ENCODE measurements around the gene SOX15.
"Not testable (repeated sequence)": the region's sequence is repeated elsewhere in the genome, so short reads cannot be mapped to it uniquely, and the experiment has no call there.

The SOX15 gene

GRCh38 chr17:7610641-7611040 lies 20.7 kb upstream of the SOX15 start:
- no peak for DNase-seq (ENCODE audit: low spot score)

DNA sequence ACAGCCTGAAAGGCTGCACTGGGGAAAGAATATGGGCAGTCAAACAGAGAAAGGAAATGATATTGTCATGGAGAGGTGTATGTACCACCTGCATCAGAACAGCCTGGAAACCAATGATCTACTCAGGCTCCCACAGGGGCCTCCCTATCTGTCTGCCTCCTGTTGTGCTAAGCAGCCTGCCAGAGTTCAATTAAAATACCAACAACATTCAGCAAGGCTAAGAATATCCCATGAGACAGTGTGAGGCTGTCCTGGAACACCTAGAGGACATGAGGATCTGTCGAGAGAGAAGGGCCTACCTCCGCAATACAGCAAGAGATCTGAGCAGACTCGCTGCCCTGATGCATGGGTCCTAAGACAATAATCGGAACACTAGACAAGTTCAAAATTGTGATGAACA lies 16.4 kb upstream of the SOX15 start:
- DNase-seq (ENCODE audit: low spot score) = no peak

GRCh38 chr17:7597561-7597960 lies 7.7 kb upstream of the SOX15 start:
- not testable (repeated sequence) for DNase-seq (ENCODE audit: low spot score)

GRCh38 chr17:7593296-7593695 lies 3.4 kb upstream of the SOX15 start:
- DNase-seq (ENCODE audit: low spot score) = no peak

GRCh38 chr17:7592422-7593021 lies 2.6 kb upstream of the SOX15 start:
- no peak for DNase-seq (ENCODE audit: low spot score)

- DNase-seq (ENCODE audit: low spot score) = no peak
Measured at GRCh38 chr17:7591596-7591995, 1.7 kb upstream of the SOX15 start.

DNA sequence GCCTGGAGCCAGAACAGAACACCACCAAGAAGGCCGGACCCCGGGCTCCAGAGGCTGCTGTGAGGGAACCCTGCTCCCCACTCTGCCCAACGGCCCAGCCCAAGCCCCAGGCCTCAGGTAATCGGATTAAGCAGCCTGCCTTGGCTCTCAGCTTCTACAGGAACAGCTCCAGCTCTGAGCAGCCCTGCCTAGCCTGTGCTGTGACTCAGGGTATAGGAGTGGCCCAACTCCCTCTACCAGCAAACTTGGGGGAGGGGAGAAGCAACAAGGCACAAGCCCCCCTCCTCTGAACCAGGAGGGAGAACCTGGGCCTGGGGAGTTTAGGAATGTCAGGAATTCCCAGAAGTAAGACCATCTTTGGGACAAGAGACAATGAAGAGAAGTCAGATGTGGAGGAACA lies 849 bp upstream of the SOX15 start:
- DNase-seq (ENCODE audit: low spot score) = peak; percentile 44

GRCh38 chr17:7589204-7589868 lies 558 bp downstream of the SOX15 start:
- DNase-seq (ENCODE audit: low spot score) = no peak

GRCh38 chr17:7588553-7589203 lies 1.2 kb downstream of the SOX15 start:
- no peak for DNase-seq (ENCODE audit: low spot score)

DNA sequence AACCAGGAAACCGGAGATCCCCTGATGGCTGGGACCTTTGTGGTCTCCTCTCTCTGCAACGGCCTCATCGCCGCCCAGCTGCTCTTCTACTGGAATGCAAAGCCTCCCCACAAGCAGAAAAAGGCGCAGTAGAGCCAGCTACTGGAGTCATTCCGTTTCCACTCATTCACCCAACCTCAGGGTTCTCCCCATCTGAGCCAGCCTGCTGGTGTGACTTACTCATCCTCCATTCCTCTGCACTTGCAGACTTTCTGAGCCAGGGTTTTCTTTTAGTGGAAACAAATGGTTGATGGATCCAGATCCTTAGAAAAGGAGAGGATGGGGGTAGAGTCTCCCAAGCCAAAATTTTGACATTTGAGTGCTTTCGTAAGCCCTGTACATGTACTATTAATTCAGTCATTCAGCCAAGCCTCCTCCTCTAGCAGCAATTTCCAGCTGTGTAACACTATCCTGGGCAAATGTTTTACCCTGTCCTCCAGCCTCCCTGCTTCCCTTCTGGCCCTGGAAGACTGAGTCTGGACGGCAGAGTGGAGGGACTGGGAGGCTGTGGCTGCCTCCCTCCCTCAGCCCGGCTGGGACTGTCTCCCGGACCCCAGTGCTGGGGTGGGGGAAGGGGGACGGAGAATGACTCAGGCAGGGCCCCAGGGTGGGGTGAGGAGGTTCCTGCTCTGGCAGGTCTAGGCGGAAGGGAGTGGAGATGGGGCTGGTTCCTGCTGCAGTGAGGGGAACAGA lies 2.3 kb downstream of the SOX15 start:
- peak; percentile 66 for DNase-seq (ENCODE audit: low spot score)

GRCh38 chr17:7586673-7587419 lies 3.0 kb downstream of the SOX15 start:
- DNase-seq (ENCODE audit: low spot score) = peak; percentile 48

GRCh38 chr17:7583253-7584109 lies 6.4 kb downstream of the SOX15 start, which contains the start of gene MPDU1:
Gene MPDU1, plus strand, starts transcription at chr17:7583852. Its CDS starts 11 bp downstream, at chr17:7583863.
- DNase-seq (ENCODE audit: low spot score) = peak; percentile 99

DNA sequence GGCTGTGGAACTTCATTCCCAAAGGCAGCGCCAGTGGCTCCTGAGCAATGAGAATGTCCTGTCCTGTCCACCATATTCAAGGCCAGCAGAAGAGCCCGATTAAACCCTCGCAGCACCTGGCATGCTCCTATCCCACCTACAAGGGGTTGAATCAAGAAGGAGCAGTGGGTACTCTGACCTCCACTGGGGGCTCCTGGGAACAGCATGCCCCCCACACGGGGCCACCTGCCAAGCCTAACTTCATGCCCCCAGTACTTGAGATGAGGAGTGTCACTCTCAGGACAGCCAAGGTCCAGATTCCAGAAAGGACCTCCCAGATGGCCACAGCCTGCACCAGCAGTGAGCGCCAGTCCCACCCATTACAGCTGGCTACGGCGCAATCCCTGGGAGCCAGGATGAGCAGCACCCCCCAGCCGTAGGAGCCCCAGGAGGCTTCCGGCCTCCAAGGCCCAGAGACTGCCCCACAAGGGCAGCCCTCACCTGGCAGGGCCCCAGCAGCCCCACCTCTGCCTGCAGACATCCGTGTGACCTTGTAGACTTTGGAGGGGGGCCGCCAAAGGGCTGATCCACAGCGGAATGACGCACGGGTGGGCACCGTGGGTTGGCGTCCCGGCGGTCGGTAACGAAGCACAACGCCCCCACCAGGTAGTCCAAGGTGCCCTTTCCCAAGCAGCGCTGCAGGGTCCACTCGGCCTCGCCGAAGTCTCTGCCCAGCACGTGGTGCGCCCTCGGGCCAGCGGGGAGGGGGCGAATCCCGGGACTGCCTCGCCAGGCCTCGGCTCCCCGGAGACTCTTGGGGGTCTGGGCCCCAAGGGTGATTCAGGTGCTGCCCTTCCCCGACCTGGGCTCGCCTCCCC lies 7.3 kb downstream of the SOX15 start:
- DNase-seq (ENCODE audit: low spot score) = peak; percentile 77

- peak; percentile 85 for DNase-seq (ENCODE audit: low spot score)
Measured at GRCh38 chr17:7580604-7581575, 9.0 kb downstream of the SOX15 start.

DNA sequence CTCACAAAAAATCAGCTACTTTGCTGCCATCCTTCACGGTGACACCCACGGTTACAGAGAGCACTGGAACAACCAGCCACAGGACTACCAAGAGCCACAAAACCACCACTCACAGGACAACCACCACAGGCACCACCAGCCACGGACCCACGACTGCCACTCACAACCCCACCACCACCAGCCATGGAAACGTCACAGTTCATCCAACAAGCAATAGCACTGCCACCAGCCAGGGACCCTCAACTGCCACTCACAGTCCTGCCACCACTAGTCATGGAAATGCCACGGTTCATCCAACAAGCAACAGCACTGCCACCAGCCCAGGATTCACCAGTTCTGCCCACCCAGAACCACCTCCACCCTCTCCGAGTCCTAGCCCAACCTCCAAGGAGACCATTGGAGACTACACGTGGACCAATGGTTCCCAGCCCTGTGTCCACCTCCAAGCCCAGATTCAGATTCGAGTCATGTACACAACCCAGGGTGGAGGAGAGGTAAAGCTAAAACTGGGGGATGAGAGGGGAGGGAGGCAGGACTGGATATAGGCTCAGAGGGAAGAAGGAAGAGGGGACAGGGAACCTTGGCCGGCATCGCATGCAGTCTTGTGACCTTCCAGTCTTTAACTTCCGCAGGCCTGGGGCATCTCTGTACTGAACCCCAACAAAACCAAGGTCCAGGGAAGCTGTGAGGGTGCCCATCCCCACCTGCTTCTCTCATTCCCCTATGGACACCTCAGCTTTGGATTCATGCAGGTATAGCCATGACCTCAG lies 9.9 kb downstream of the SOX15 start:
- peak; percentile 49 for DNase-seq (ENCODE audit: low spot score)

DNA sequence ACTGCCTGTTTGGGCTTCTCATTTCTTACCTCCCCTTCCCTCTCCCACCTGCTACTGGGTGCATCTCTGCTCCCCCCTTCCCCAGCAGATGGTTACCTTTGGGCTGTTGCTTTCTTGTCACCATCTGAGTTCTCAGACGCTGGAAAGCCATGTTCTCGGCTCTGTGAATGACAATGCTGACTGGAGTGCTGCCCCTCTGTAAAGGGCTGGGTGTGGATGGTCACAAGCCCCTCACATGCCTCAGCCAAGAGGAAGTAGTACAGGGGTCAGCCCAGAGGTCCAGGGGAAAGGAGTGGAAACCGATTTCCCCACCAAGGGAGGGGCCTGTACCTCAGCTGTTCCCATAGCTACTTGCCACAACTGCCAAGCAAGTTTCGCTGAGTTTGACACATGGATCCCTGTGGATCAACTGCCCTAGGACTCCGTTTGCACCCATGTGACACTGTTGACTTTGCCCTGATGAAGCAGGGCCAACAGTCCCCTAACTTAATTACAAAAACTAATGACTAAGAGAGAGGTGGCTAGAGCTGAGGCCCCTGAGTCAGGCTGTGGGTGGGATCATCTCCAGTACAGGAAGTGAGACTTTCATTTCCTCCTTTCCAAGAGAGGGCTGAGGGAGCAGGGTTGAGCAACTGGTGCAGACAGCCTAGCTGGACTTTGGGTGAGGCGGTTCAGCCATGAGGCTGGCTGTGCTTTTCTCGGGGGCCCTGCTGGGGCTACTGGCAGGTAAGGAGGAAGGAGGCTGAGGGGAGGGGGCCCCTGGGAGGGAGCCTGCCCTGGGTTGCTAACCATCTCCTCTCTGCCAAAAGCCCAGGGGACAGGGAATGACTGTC lies 10.7 kb downstream of the SOX15 start, which contains the start of gene CD68:
Gene CD68, plus strand, starts transcription at position 638 of the 833 bp plus-strand sequence. Its CDS starts 40 bp downstream, at position 678.
- DNase-seq (ENCODE audit: low spot score) = peak; percentile 100
